Cerebellar nuclear complex (tissue), 1 donor: ENCODE measurements around the gene TAPBP.

Experiments
- DNase-seq, 2 experiments: peaks; one replicate each; lab custom pipeline; 2025; lab: John Stamatoyannopoulos, UW

TAPBP gene

DNA sequence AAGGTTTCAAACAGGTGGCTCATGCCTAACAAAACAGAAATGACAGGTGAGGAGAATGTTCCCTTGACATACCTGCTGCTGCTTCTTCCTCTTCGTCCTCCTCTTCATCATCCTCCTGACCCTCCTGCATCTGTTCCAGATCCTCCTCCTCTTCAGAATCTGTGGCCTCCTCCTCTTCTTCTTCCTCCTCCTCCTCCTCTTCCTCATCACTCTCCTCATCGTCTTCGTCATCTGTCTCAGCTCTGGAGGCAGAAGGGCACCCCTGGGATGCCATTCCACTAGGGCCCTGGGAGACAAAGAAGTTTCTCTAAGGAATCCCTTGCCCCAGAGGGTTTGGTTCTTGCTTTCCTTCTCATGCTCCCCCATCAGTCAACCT, 6.0 kb upstream of the TAPBP start:
- DNase-seq: no peak

GRCh38 chr6:33318426-33319073, 4.7 kb upstream of the TAPBP start:
- no peak for DNase-seq

DNA sequence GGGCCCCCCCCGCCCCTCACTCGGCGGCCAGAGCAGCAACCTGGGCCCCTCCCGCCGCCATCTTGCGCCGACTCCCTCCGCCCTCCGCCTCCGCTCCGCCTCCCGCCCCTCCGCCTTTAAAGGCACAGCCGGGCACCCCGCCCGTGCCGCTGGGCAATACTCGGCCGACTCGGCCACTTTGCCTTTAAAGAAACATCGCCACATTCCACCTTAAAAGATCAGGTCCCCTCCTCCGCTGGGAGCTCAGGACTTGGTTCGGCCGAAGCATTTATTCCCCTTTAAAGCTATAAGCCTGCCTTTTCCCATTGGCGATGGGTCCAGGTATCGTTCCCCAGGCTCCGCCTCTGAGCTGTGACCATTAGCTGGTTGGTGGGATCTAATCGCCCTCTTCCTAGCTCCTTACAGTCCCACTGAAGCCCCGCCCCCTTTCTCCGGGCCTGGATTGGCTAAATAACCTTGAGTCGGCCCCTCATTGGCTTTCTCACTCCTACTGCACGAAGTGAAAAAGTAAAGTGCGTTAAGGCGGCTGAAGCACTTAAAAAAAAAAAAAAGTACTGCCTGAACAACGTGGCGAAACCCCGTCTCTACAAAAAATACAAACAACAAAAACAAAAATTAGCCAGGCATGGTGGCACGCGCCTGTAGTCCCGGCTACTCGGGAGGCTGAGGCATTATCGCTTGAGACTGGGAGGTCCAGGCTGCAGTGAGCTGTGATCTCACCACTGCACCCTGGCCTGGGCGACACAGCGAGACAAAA, 4.0 kb upstream of the TAPBP start, which contains the start of gene ZBTB22:
TSS of gene ZBTB22 (minus strand) at position 76 of the 757 bp plus-strand sequence. CDS start 828 bp downstream, outside the sequence.
- peak; percentile 96 to 97 for DNase-seq

- DNase-seq: no peak
These were observed 3.5 kb upstream of the TAPBP start for GRCh38 chr6:33317419-33317668.

DNA sequence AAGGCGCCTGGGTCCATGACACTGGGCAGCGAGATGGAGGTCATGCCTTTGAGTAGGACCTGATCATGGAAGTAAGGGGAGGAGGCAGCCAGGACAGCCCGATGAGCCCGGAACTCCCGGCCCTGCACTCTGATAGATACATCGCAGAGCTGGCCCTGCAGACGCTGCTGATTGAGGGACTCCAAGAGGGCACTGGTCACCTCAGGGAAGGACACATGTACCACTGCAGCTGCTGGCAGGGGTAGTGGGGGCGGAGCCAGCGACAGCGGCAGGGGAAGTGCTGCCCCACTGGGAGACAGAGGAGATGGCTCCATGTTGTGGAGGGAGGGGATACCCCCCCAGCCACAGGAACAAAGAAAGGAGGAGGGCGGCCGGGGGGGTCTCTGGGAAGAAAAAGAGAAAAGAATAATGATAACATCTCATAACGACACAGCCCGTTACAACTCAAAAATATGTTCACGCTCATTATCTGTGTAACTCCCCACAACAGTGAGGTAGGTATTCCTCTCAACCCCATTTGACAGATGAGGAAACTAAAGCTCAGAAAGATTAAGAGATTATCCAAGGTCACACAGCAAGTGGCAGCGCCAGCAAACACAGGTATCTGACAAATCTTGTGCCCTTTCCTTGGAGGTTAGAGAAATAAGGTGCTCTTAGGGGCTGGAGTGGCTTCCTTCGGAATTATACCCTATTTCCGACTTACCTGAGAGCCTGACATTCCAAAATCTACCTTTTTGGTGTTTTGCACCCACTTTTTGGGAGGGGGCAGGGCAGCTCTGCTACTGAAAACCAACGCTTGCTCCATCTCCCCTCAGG, 2.9 kb upstream of the TAPBP start:
- DNase-seq: no peak

GRCh38 chr6:33315793-33316602, 2.1 kb upstream of the TAPBP start:
- DNase-seq: no peak

- no peak for DNase-seq
These were observed 1.3 kb upstream of the TAPBP start for GRCh38 chr6:33314943-33315792.

- no peak for DNase-seq
These were observed 651 bp upstream of the TAPBP start for GRCh38 chr6:33314515-33314942.

DNA sequence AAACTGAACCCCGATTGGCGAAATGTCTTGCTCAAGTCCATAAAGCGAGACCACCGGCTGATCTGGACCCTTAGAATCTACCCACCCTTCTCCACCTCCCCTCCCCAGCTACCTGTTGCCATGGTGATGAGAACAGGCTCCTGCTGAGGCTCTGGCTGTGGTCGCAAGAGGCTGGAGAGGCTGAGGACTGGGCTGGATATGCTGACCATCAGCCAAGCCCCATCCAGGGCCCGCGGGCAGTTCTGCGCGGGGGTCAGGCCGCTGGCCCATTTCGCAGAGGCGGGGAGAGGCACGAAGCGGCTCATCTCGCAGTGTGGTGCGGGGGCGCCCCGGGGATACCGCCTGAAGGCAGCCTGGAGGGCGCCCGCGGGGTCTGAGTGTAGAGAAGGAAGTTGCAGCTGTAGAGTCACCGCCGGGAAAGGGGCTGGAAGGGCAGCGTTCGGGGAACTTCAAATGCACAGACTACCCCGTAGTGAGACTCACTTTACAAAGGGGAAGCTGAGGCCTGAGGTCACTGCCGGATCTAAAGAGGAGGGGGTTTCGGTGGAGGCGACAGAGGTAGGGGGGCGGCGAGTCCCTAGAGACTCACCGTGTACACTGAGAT, 671 bp downstream of the TAPBP start:
- DNase-seq: no peak

- DNase-seq: peak; percentile 65 to 67
These were observed 1.3 kb downstream of the TAPBP start for GRCh38 chr6:33312361-33313104.

DNA sequence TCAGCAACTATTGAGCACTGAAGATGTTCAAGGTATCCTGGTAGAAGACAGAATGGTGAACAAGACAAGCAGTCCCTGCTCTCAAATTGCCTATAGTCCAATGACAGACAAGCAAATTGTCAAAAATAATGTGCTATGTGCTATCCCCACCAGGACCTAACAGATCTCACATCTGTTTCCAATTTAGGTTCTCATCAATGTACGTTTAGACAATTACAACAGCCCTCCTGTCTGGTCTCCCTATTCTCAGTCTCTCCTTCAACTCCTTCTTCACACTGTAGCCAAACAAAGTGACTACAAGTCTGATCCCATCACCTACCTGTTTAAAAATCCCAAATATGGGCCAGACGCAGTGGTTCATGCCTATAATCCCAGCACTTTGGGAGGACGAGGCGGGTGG, 7.5 kb downstream of the TAPBP start:
- no peak for DNase-seq

DNA sequence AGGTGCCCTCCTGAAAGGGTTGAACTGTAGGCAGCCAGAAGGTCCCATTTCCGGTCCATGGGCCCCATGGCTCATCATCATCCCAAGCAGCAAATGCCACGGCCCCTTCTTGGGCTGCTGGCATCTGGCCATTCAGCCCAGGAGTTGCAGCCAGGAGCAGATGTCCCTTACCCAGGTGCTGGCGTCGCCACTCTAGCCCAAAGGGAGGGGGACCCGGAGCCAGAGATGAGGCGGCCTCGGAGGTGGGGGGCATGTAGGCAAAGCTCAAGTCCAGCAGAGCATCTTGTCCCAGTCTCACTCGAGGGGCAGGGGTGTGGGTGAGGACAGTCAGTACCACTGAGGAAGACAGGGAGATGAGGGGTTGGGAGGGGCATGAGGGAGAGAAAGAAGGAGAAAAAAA, 8.8 kb downstream of the TAPBP start:
- no peak for DNase-seq

- DNase-seq: no peak
These were observed 9.7 kb downstream of the TAPBP start for GRCh38 chr6:33304216-33304615.

DNA sequence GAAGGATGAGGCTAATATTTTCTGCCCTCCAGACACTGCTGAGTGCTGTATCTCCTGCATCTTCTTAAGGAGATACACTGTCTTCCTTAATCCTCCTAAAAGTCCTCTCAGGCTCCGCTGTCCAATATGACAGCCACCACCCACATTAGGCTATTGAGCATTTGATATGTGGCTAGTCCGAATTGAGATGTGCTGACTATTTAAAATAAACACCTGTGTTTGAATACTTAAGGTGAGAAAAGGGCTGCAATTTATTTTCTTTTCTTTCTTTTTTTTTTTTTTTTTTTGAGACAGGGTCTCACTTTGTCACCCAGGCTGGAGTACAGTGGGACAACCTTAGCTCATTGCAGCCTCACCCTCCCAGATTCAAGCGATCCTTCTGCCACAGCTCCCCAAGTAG, 12.0 kb downstream of the TAPBP start:
- DNase-seq: no peak

- DNase-seq: peak; percentile 21 to 68
These were observed 14.5 kb downstream of the TAPBP start for GRCh38 chr6:33299237-33299944.

DNA sequence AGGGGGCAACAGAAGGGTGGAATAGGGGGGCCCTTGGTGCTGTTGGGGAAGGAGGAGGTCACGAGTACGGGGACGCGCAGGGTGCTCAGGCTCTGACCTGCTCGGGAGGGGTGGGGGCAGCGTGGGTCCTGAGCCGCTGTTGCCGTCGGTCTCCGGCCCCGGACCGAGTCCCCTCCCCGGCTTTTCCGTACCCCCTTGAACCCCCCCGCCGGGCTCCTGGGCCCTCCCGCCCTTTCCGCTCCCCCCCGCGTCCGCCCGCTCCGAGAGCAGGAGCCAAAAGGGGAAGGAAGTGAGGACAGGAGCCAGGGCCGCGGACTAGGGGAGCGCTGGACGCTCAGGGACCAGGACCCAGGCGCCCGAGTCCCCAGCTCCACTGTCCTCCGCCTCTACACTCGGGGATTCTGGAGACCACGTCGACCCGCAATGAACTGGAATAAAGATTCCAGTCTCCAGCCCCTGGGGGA, 15.1 kb downstream of the TAPBP start, which contains the start of gene RGL2:
TSS of gene RGL2 (minus strand) at position 170 of the 464 bp plus-strand sequence. CDS start 332 bp downstream, outside the sequence.
- DNase-seq: no peak

- DNase-seq: peak in 1 of 2 experiments; percentile 51
These were observed 15.7 kb downstream of the TAPBP start for GRCh38 chr6:33297956-33298772.

DNA sequence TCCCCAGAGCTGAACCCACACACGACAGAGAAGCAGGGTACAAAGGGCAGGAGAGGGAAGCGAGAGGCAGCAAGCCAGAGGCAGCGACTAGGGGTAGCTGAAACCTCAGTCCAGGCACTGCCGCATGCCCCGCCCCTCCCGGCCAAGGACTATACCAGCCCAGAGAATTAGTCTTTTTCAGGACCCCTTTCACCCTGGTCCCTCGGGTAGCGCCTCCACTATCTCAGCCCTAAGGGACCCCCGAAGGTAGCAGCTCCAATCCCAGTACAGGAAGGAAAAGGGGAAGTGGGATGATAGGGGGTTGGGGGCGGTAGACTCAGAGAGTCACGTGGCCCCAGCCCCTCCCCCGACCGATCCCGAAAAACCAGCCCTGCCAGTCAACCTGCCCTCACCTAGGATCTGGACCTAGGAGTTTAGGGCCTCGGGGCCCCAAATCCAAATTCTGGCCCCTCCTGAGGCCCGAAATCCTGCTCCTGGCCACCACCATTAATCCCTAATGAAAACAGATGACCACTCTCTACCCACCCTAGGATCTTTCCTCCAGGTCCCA, 16.4 kb downstream of the TAPBP start:
- no peak for DNase-seq
